HepG2 (cell line): Measurements from ENCODE around the gene COL18A1. TPM values are rescaled to one million over a fixed set of nuclear protein-coding genes. Genes with fewer than 3 reads are reported as not detected.

Experiments
- ATAC-seq: fragments of 200-7000 bp; cut with Tn5 transposase; 3 replicates; pipeline ENCODE4 v1.9.1; 2020; ENCODE audit warnings: mild to moderate bottlenecking, moderate library complexity
- BruUV-seq: library from RNA; stranded (reverse); fragments of 400-500 nt; replicated peaks from 2 replicates; lab custom pipeline; 2021; lab: Mats Ljungman, UMichigan
- CTCF ChIA-PET: fragments of 300-600 bp; formaldehyde crosslinking; extraction: SDS; loops from one replicate; lab custom pipeline; 2021; ENCODE audit warnings: low total read pairs, inconsistent platforms, low intra/inter-chr PET ratio; lab: Yijun Ruan, JAX
- POLR2A ChIA-PET: fragments of 350-600 bp; sonication (Branson Sonifier 250); formaldehyde crosslinking; loops from one replicate; lab custom pipeline; 2020; ENCODE audit warnings: antibody characterized with exemption, inconsistent platforms; lab: Yijun Ruan, JAX
- DNase-seq: peaks from one replicate; pipeline ENCODE4 v3.0.0-alpha.2; 2015; ENCODE audit warnings: low spot score
- FAIRE-seq: peaks from 3 replicates; lab custom pipeline; 2011; peaks lifted over from hg19 to GRCh38; lab: Jason Lieb, UNC
- H2AFZ ChIP-seq: one replicate; pipeline ENCODE4 v1.6.1; 2011; ENCODE audit warnings: low read length, inconsistent platforms
- H3K27ac ChIP-seq: fragments of 300-600 bp; 3 replicates; pipeline ENCODE4 v1.8.0; 2011; ENCODE audit warnings: mixed run types, mild to moderate bottlenecking, mixed read lengths, low read length, inconsistent platforms; ENCODE audit not compliant: insufficient read depth; ENCODE audit errors: extremely low read length
- H3K27me3 ChIP-seq, 2 experiments: fragments of 200-600 bp in 1 of 2; 2 replicates in 1 of 2; 3 replicates in 1 of 2; pipeline versions ENCODE4 v1.6.0 to v1.8.0; 2011; ENCODE audit warnings: low read length in 2 of 2, mild to moderate bottlenecking in 2 of 2, moderate library complexity in 2 of 2, inconsistent platforms in 1 of 2; ENCODE audit not compliant: insufficient read depth in 2 of 2, control insufficient read depth in 1 of 2
- H3K36me3 ChIP-seq, 2 experiments: fragments of 200-600 bp in 1 of 2; replicated peaks in 1 of 2; 2 replicates in 1 of 2; 3 replicates in 1 of 2; pipeline versions ENCODE4 v1.5.1 to v1.8.0; 2011; ENCODE audit warnings: low read length in 2 of 2, inconsistent platforms in 1 of 2; ENCODE audit not compliant: insufficient read depth in 2 of 2, control insufficient read depth in 1 of 2
- H3K4me1 ChIP-seq: 2 replicates; pipeline ENCODE4 v1.5.1; 2012; ENCODE audit warnings: low read length, inconsistent platforms; ENCODE audit not compliant: insufficient read depth
- H3K4me2 ChIP-seq: 2 replicates; pipeline ENCODE4 v1.6.0; 2011; ENCODE audit warnings: low read depth, low read length, inconsistent platforms
- H3K4me3 ChIP-seq, 3 experiments: fragments of 200-600 bp in 1 of 3; sonication (generic), shearing (Covaris generic) in 1 of 3; replicated peaks in 1 of 3; 2 replicates each; pipeline ENCODE4 v1.5.1; 2011 to 2016; ENCODE audit warnings: low read length in 3 of 3, inconsistent platforms in 2 of 3, low read depth in 2 of 3, mild to moderate bottlenecking in 2 of 3, control low read depth in 1 of 3, mixed read lengths in 1 of 3; ENCODE audit not compliant: insufficient read depth in 1 of 3
- H3K79me2 ChIP-seq: one replicate; pipeline ENCODE4 v1.6.1; 2011; ENCODE audit warnings: low read length, inconsistent platforms; ENCODE audit not compliant: insufficient read depth
- H3K9ac ChIP-seq: 2 replicates; pipeline ENCODE4 v1.6.0; 2011; ENCODE audit warnings: mild to moderate bottlenecking, low read depth, low read length, inconsistent platforms; ENCODE audit not compliant: insufficient read depth
- H3K9me3 ChIP-seq: 2 replicates; pipeline ENCODE4 v1.5.1; 2012; ENCODE audit warnings: mild to moderate bottlenecking, low read length
- H4K20me1 ChIP-seq: 2 replicates; pipeline ENCODE4 v1.6.0; 2011; ENCODE audit warnings: inconsistent platforms, mild to moderate bottlenecking, low read length, moderate library complexity; ENCODE audit not compliant: insufficient read depth
- CENPBD1 ChIP-seq: sonication (generic); formaldehyde crosslinking; IDR thresholded peaks from 2 replicates; pipeline ENCODE4 v1.8.0; 2022; ENCODE audit warnings: missing genetic modification reagents, low read depth, mild to moderate bottlenecking, borderline replicate concordance
- CREBL2 ChIP-seq: sonication (generic); formaldehyde crosslinking; IDR thresholded peaks from 2 replicates; pipeline ENCODE4 v1.8.1; 2023; ENCODE audit warnings: missing genetic modification reagents, mild to moderate bottlenecking, borderline replicate concordance
- FOSL2 ChIP-seq: sonication (generic); formaldehyde crosslinking; IDR thresholded peaks from 2 replicates; pipeline ENCODE4 v1.4.0; 2020; ENCODE audit warnings: missing genetic modification reagents
- KLF16 ChIP-seq, 2 experiments: sonication (generic) in 1 of 2; formaldehyde crosslinking in 1 of 2; IDR thresholded peaks; 2 replicates each; pipeline versions ENCODE4 v1.6.1 to v1.8.0; 2016 to 2023; ENCODE audit warnings: missing genetic modification reagents in 2 of 2, missing compliant biosample characterization in 1 of 2
- PREB ChIP-seq: sonication (generic); formaldehyde crosslinking; IDR thresholded peaks from 2 replicates; pipeline ENCODE4 v1.4.0; 2020; ENCODE audit warnings: missing genetic modification reagents
- RFX3 ChIP-seq: IDR thresholded peaks from 2 replicates; pipeline ENCODE4 v1.6.1; 2016; ENCODE audit warnings: missing biosample characterization, missing genetic modification reagents
- TSC22D2 ChIP-seq: sonication (generic); formaldehyde crosslinking; IDR thresholded peaks from 2 replicates; pipeline ENCODE4 v1.5.1; 2020; ENCODE audit warnings: missing genetic modification reagents, mild to moderate bottlenecking, borderline replicate concordance
- ZFP90 ChIP-seq: sonication (generic); formaldehyde crosslinking; IDR thresholded peaks from 2 replicates; pipeline ENCODE4 v1.8.0; 2022; ENCODE audit warnings: missing genetic modification reagents, mild to moderate bottlenecking, inconsistent platforms, borderline replicate concordance
- ZNF317 ChIP-seq: sonication (generic); formaldehyde crosslinking; IDR thresholded peaks from 2 replicates; pipeline ENCODE4 v1.5.0; 2020; ENCODE audit warnings: mild to moderate bottlenecking, missing genetic modification reagents
- ZNF496 ChIP-seq: sonication (generic); formaldehyde crosslinking; IDR thresholded peaks from 2 replicates; pipeline ENCODE4 v1.8.1; 2023; ENCODE audit warnings: mild to moderate bottlenecking, moderate library complexity, missing genetic modification reagents; ENCODE audit not compliant: insufficient replicate concordance
- ZNF674 ChIP-seq: sonication (generic); formaldehyde crosslinking; IDR thresholded peaks from 2 replicates; pipeline ENCODE4 v1.5.0; 2020; ENCODE audit warnings: low read depth, mild to moderate bottlenecking, missing genetic modification reagents
- ZNF781 ChIP-seq: sonication (generic); formaldehyde crosslinking; IDR thresholded peaks from 2 replicates; pipeline ENCODE4 v1.5.1; 2020; ENCODE audit warnings: borderline replicate concordance, mild to moderate bottlenecking, missing genetic modification reagents; ENCODE audit errors: not compliant biosample characterization
- ZSCAN22 ChIP-seq: sonication (generic); formaldehyde crosslinking; IDR thresholded peaks from 2 replicates; pipeline ENCODE4 v1.4.0; 2020; ENCODE audit warnings: mild to moderate bottlenecking, missing genetic modification reagents
- WGBS: methylation state at CpG from one replicate; pipeline ENCODE4 v1.1.6; 2017; ENCODE audit warnings: low lambda C conversion rate; 5-methylcytosine and 5-hydroxymethylcytosine counted together
- in situ Hi-C: cut with HindIII; loops from 2 replicates; pipeline ENCODE4 v1.10.0; 2017; ENCODE audit warnings: low pct_unique_long_range_greater_than_20kb; ENCODE audit not compliant: extremely low pct_ligation_motif_present
- intact Hi-C: fragments of 100-400 bp; cut with micrococcal nuclease; formaldehyde crosslinking; loops from one replicate; pipeline ENCODE4 v1.10.0; 2022; ENCODE audit not compliant: unreplicated experiment
- polyA plus RNA-seq, 8 experiments: library from polyadenylated mRNA; depleted of rRNA in 3 of 8; stranded (reverse) in 7 of 8; unstranded in 1 of 8; fragments of >200 nt; fragmentation: Illumina TruSeq in 4 of 8; extraction: Trizol in 4 of 8; gene quantifications; 2 replicates each; pipeline versions ENCODE4 v1.2.1 to v1.2.3, GENCODE V29; 2011 to 2016; ENCODE audit warnings: low read depth in 4 of 8, missing spikeins in 1 of 8, mixed read lengths in 1 of 8; ENCODE audit not compliant: insufficient read depth in 1 of 8
- total RNA-seq, 5 experiments: library from RNA; depleted of rRNA; stranded (reverse); fragments of >200 nt; fragmentation: Illumina TruSeq; extraction: Trizol; gene quantifications; 2 replicates each; pipeline ENCODE4 v1.2.3, GENCODE V29; 2016; ENCODE audit warnings: low read depth in 1 of 5

COL18A1 gene
- total and polyA plus RNA-seq, 2 of the 13 experiments (the other 11 are each of a cell fraction or from before 2014, with no cell fraction given) = 79.0 to 102 TPM

- POLR2A ChIA-PET = interaction anchor here (2.2 kb wide), 1 partner anchor 42 kb away, joined by 4 read pairs; no protein-coding TSS in a partner anchor
- no peak for FAIRE-seq
Measured at GRCh38 chr21:45371655-45372054, 33.3 kb upstream of the COL18A1 start.

GRCh38 chr21:45372732-45373355 is 32.1 kb upstream of the COL18A1 start:
- 41% methylated on average over 7 of the region's 7 CpGs for WGBS

More at GRCh38 chr21:45371655-45372054, 33.3 kb upstream of the COL18A1 start:
- no peaks in the 10 kb centered on the region for H4K20me1 ChIP-seq
- no peaks in the 10 kb centered on the region; a peak in 1 of 5 replicates for H3K27me3 ChIP-seq
- H3K9me3 ChIP-seq = peaks cover under 1% of the 10 kb centered on the region; the same call in 1 of the 2 replicates
- BruUV-seq = no TSS peak
- TF ChIP-seq RFX3 (no peak), ZFP90 (CRISPR knock-in tag) (no peak), KLF16 (CRISPR knock-in tag; IDR thresholded peaks at IDR 0.05) (no peak), ZNF781 (CRISPR knock-in tag) (no peak), CREBL2 (CRISPR knock-in tag) (no peak)
- DNase-seq (no peak), ATAC-seq (no peak)
- peaks cover 48% of the 10 kb centered on the region for H3K4me1 ChIP-seq
- H3K4me3 ChIP-seq = no peak overlapping the region
- H3K79me2 ChIP-seq = no peaks in the 10 kb centered on the region
- CTCF ChIA-PET = no interaction called here
- no peak overlapping the region for H3K27ac ChIP-seq
- intact Hi-C loops (no loop called here), in situ Hi-C loops (no loop called here)
- H2AFZ ChIP-seq = no peak overlapping the region
- no peaks in the 10 kb centered on the region for H3K36me3 ChIP-seq
- H3K4me2 ChIP-seq = no peak overlapping the region
- H3K9ac ChIP-seq = no peak overlapping the region
- whole genome bisulfite sequencing = 69% methylated on average over 5 of the region's 5 CpGs

More at GRCh38 chr21:45372732-45373355, 32.1 kb upstream of the COL18A1 start:
- no peak overlapping the region for H3K27ac ChIP-seq
- DNase-seq = no peak
- intact Hi-C loops = no loop called here
- H2AFZ ChIP-seq = no peak overlapping the region
- in situ Hi-C loops = no loop called here
- no peak for FAIRE-seq
- H3K4me1 ChIP-seq = peaks cover 40% of the 10 kb centered on the region
- peaks cover 0 to 10% of the 10 kb centered on the region in 2 experiments; a peak in 3 of 5 replicates for H3K27me3 ChIP-seq
- BruUV-seq = no TSS peak
- no peaks in the 10 kb centered on the region for H3K36me3 ChIP-seq
- H3K9ac ChIP-seq = no peak overlapping the region
- ATAC-seq = peak; percentile 14; the same call in 1 of the 3 replicates
- no peaks in the 10 kb centered on the region for H3K79me2 ChIP-seq
- H4K20me1 ChIP-seq = no peaks in the 10 kb centered on the region
- TF ChIP-seq FOSL2 (CRISPR knock-in tag) (peak; percentile 48), ZSCAN22 (CRISPR knock-in tag) (peak; percentile 95), ZNF496 (CRISPR knock-in tag) (no peak), ZNF317 (peak; percentile 96), ZNF674 (CRISPR knock-in tag) (no peak), CENPBD1 (CRISPR knock-in tag) (no peak), TSC22D2 (CRISPR knock-in tag) (no peak), PREB (CRISPR knock-in tag) (no peak)
- H3K9me3 ChIP-seq = peaks cover 11% of the 10 kb centered on the region; the same call in 1 of the 2 replicates
- POLR2A ChIA-PET = interaction anchor here (0.9 to 2.2 kb wide), 2 partner anchors 10 to 43 kb away, joined by 3 to 4 read pairs; no protein-coding TSS in a partner anchor
- CTCF ChIA-PET = no interaction called here
- no peak overlapping the region for H3K4me2 ChIP-seq
- no peak overlapping the region for H3K4me3 ChIP-seq
